Muscle layer of colon (tissue), 2 donors: ENCODE measurements around the gene LRMDA.

Experiments
- H3K27ac ChIP-seq: one replicate; pipeline ENCODE4 v1.7.0; 2013; ENCODE audit warnings: low read depth, mild to moderate bottlenecking, low read length, moderate library complexity
- H3K27me3 ChIP-seq, 2 donors: one replicate each; pipeline ENCODE4 v1.7.0; 2013; ENCODE audit warnings: low read length in 2 of 2, mild to moderate bottlenecking in 2 of 2; ENCODE audit not compliant: insufficient read depth in 2 of 2, control insufficient read depth in 1 of 2
- H3K36me3 ChIP-seq: one replicate; pipeline ENCODE4 v1.7.0; 2013; ENCODE audit warnings: mild to moderate bottlenecking, low read length; ENCODE audit not compliant: insufficient read depth
- H3K4me1 ChIP-seq: one replicate; pipeline ENCODE4 v1.7.0; 2013; ENCODE audit warnings: mild to moderate bottlenecking, low read length; ENCODE audit not compliant: insufficient read depth
- H3K4me3 ChIP-seq, 2 donors: one replicate each; pipeline ENCODE4 v1.7.0; 2013; ENCODE audit warnings: low read length in 2 of 2, low read depth in 1 of 2, mild to moderate bottlenecking in 1 of 2, moderate library complexity in 1 of 2
- H3K9ac ChIP-seq: one replicate; pipeline ENCODE4 v1.7.0; 2013; ENCODE audit warnings: low read length
- H3K9me3 ChIP-seq: one replicate; pipeline ENCODE4 v1.7.0; 2013; ENCODE audit warnings: mild to moderate bottlenecking, low read length
- donor health status: abdominal sarcoma.
- donor health status: Adenocarcinoma of cecum.

The LRMDA gene

GRCh38 chr10:75474106-75474505, 42.7 kb downstream of the LRMDA start:
- Histone ChIP-seq H3K4me3 (no peak overlapping the region), H3K4me1 (peaks cover 19% of the 10 kb centered on the region), H3K27me3 (no peaks in the 10 kb centered on the region), H3K9ac (no peak overlapping the region), H3K27ac (no peak overlapping the region), H3K9me3 (no peaks in the 10 kb centered on the region), H3K36me3 (no peaks in the 10 kb centered on the region)

- Histone ChIP-seq H3K4me1 (peaks cover 8% of the 10 kb centered on the region), H3K36me3 (no peaks in the 10 kb centered on the region), H3K9me3 (no peaks in the 10 kb centered on the region), H3K9ac (no peak overlapping the region), H3K27me3 (no peaks in the 10 kb centered on the region), H3K4me3 (no peak overlapping the region), H3K27ac (no peak overlapping the region)
Measured at GRCh38 chr10:75475460-75476182, 44.2 kb downstream of the LRMDA start.

GRCh38 chr10:75476569-75476968, 45.1 kb downstream of the LRMDA start:
- H3K4me1 ChIP-seq = no peaks in the 10 kb centered on the region
- H3K27me3 ChIP-seq = no peaks in the 10 kb centered on the region
- H3K27ac ChIP-seq = no peak overlapping the region
- H3K4me3 ChIP-seq = no peak overlapping the region
- no peaks in the 10 kb centered on the region for H3K36me3 ChIP-seq
- H3K9me3 ChIP-seq = no peaks in the 10 kb centered on the region
- no peak overlapping the region for H3K9ac ChIP-seq

- Histone ChIP-seq H3K36me3 (no peaks in the 10 kb centered on the region), H3K27ac (no peak overlapping the region), H3K27me3 (no peaks in the 10 kb centered on the region), H3K9me3 (no peaks in the 10 kb centered on the region), H3K4me1 (no peaks in the 10 kb centered on the region), H3K9ac (no peak overlapping the region), H3K4me3 (no peak overlapping the region)
Measured at GRCh38 chr10:75476985-75477384, 45.6 kb downstream of the LRMDA start.

- H3K9ac ChIP-seq = no peak overlapping the region
- H3K4me1 ChIP-seq = no peaks in the 10 kb centered on the region
- H3K9me3 ChIP-seq = no peaks in the 10 kb centered on the region
- no peak overlapping the region for H3K27ac ChIP-seq
- no peak overlapping the region for H3K4me3 ChIP-seq
- H3K27me3 ChIP-seq = no peaks in the 10 kb centered on the region
- H3K36me3 ChIP-seq = no peaks in the 10 kb centered on the region
Measured at GRCh38 chr10:75477680-75478079, 46.3 kb downstream of the LRMDA start.

- Histone ChIP-seq H3K4me3 (no peak overlapping the region), H3K9ac (no peak overlapping the region), H3K27ac (no peak overlapping the region), H3K9me3 (no peaks in the 10 kb centered on the region), H3K36me3 (no peaks in the 10 kb centered on the region), H3K4me1 (no peaks in the 10 kb centered on the region), H3K27me3 (no peaks in the 10 kb centered on the region)
Measured at GRCh38 chr10:75480374-75480773, 49.0 kb downstream of the LRMDA start.

- no peaks in the 10 kb centered on the region for H3K27me3 ChIP-seq
- H3K4me1 ChIP-seq = no peaks in the 10 kb centered on the region
- H3K36me3 ChIP-seq = no peaks in the 10 kb centered on the region
- H3K9me3 ChIP-seq = no peaks in the 10 kb centered on the region
- H3K4me3 ChIP-seq = no peak overlapping the region
- no peak overlapping the region for H3K27ac ChIP-seq
- no peak overlapping the region for H3K9ac ChIP-seq
Measured at GRCh38 chr10:75483188-75483587, 51.8 kb downstream of the LRMDA start.

GRCh38 chr10:75484717-75485116, 53.3 kb downstream of the LRMDA start:
- Histone ChIP-seq H3K27ac (no peak overlapping the region), H3K9me3 (no peaks in the 10 kb centered on the region), H3K9ac (no peak overlapping the region), H3K27me3 (no peaks in the 10 kb centered on the region), H3K4me3 (no peak overlapping the region), H3K36me3 (no peaks in the 10 kb centered on the region), H3K4me1 (no peaks in the 10 kb centered on the region)

GRCh38 chr10:75486591-75486990, 55.2 kb downstream of the LRMDA start:
- Histone ChIP-seq H3K4me3 (no peak overlapping the region), H3K9ac (no peak overlapping the region), H3K36me3 (no peaks in the 10 kb centered on the region), H3K27ac (no peak overlapping the region), H3K9me3 (no peaks in the 10 kb centered on the region), H3K4me1 (no peaks in the 10 kb centered on the region), H3K27me3 (no peaks in the 10 kb centered on the region)

- no peaks in the 10 kb centered on the region for H3K4me1 ChIP-seq
- no peaks in the 10 kb centered on the region for H3K9me3 ChIP-seq
- H3K4me3 ChIP-seq = no peak overlapping the region
- no peaks in the 10 kb centered on the region for H3K36me3 ChIP-seq
- no peak overlapping the region for H3K27ac ChIP-seq
- H3K27me3 ChIP-seq = no peaks in the 10 kb centered on the region
- H3K9ac ChIP-seq = no peak overlapping the region
Measured at GRCh38 chr10:75487087-75487754, 55.8 kb downstream of the LRMDA start.

GRCh38 chr10:75487755-75488125, 56.3 kb downstream of the LRMDA start:
- H3K4me1 ChIP-seq = no peaks in the 10 kb centered on the region
- no peak overlapping the region for H3K9ac ChIP-seq
- H3K27ac ChIP-seq = no peak overlapping the region
- no peaks in the 10 kb centered on the region for H3K9me3 ChIP-seq
- H3K36me3 ChIP-seq = no peaks in the 10 kb centered on the region
- no peaks in the 10 kb centered on the region for H3K27me3 ChIP-seq
- no peak overlapping the region for H3K4me3 ChIP-seq
